ENCODE measurements around the gene HLX. TPM values are rescaled to one million over a fixed set of nuclear protein-coding genes. Genes with fewer than 3 reads are reported as not detected.

Gene HLX
- total and polyA plus RNA-seq, 2 of the 13 experiments (the other 11 are each of a cell fraction or from before 2014, with no cell fraction given): 0.30 to 0.35 TPM

DNA sequence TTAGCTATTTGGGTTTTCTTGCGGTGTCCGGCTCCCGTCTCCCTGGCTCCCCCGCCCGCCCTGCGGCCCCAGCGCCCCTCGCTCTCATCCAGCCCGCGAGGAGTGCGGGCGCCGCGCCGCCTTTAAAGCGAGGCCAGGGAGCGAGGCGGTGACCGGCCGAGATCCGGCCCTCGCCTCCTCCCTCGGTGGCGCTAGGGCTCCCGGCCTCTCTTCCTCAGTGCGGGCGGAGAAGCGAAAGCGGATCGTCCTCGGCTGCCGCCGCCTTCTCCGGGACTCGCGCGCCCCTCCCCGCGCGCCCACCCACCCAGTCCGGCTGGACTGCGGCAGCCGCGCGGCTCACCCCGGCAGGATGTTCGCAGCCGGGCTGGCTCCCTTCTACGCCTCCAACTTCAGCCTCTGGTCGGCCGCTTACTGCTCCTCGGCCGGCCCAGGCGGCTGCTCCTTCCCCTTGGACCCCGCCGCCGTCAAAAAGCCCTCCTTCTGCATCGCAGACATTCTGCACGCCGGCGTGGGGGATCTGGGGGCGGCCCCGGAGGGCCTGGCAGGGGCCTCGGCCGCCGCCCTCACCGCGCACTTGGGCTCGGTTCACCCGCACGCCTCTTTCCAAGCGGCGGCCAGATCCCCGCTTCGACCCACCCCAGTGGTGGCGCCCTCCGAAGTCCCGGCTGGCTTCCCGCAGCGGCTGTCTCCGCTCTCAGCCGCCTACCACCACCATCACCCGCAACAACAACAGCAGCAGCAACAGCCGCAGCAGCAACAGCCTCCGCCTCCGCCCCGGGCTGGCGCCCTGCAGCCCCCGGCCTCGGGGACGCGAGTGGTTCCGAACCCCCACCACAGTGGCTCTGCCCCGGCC is 492 bp downstream of the HLX start (continued):
- TF ChIP-seq SRSF9 (IDR thresholded peaks at IDR 0.05; ENCODE audit: borderline replicate concordance, insufficient read depth, low read depth, low read length, poor library complexity, severe bottlenecking): no peak
- no peak for TF ChIP-seq BCL6 (CRISPR knock-in tag; IDR thresholded peaks at IDR 0.05)
- TF ChIP-seq LBX2 (CRISPR knock-in tag; IDR thresholded peaks at IDR 0.05; ENCODE audit: borderline replicate concordance): no peak
- TF ChIP-seq EP300 (IDR thresholded peaks at IDR 0.05; ENCODE audit: low read depth in 2 of 2, low read length in 2 of 2): no peak
- TF ChIP-seq EP300 (CRISPR knock-in tag; IDR thresholded peaks at IDR 0.05; ENCODE audit: borderline replicate concordance): no peak
- TF ChIP-seq ZNF883 (CRISPR knock-in tag; IDR thresholded peaks at IDR 0.05; ENCODE audit: not compliant biosample characterization): no peak
- TF ChIP-seq ZNF652 (CRISPR knock-in tag; IDR thresholded peaks at IDR 0.05; ENCODE audit: borderline replicate concordance, low read depth): no peak
- TF ChIP-seq, protein P1, sequence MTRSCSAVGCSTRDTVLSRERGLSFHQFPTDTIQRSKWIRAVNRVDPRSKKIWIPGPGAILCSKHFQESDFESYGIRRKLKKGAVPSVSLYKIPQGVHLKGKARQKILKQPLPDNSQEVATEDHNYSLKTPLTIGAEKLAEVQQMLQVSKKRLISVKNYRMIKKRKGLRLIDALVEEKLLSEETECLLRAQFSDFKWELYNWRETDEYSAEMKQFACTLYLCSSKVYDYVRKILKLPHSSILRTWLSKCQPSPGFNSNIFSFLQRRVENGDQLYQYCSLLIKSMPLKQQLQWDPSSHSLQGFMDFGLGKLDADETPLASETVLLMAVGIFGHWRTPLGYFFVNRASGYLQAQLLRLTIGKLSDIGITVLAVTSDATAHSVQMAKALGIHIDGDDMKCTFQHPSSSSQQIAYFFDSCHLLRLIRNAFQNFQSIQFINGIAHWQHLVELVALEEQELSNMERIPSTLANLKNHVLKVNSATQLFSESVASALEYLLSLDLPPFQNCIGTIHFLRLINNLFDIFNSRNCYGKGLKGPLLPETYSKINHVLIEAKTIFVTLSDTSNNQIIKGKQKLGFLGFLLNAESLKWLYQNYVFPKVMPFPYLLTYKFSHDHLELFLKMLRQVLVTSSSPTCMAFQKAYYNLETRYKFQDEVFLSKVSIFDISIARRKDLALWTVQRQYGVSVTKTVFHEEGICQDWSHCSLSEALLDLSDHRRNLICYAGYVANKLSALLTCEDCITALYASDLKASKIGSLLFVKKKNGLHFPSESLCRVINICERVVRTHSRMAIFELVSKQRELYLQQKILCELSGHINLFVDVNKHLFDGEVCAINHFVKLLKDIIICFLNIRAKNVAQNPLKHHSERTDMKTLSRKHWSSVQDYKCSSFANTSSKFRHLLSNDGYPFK (CRISPR knock-in tag; IDR thresholded peaks at IDR 0.05; ENCODE audit: borderline replicate concordance): no peak
- no peak for TF ChIP-seq ZNF318 (CRISPR knock-in tag; IDR thresholded peaks at IDR 0.05)
- TF ChIP-seq, protein P2, sequence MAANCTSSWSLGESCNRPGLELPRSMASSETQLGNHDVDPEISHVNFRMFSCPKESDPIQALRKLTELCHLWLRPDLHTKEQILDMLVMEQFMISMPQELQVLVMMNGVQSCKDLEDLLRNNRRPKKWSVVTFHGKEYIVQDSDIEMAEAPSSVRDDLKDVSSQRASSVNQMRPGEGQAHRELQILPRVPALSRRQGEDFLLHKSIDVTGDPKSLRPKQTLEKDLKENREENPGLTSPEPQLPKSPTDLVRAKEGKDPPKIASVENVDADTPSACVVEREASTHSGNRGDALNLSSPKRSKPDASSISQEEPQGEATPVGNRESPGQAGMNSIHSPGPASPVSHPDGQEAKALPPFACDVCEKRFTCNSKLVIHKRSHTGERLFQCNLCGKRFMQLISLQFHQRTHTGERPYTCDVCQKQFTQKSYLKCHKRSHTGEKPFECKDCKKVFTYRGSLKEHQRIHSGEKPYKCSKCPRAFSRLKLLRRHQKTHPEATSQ (CRISPR knock-in tag; IDR thresholded peaks at IDR 0.05; ENCODE audit: borderline replicate concordance): no peak
- no peak for TF ChIP-seq ZUFSP (CRISPR knock-in tag; IDR thresholded peaks at IDR 0.05; ENCODE audit: borderline replicate concordance)

Measured in HepG2 (cell line).